Activated naive CD8-positive, alpha-beta T cell treated with anti-CD3 and anti-CD28 coated beads, Interleukin-2, amount 50 U/mL, for 24 hours (primary cell): ENCODE data around the gene MTUS2.
"Not testable (repeated sequence)": the region's sequence is repeated elsewhere in the genome, so short reads cannot be mapped to it uniquely, and the experiment has no call there.

Experiments
- ATAC-seq: fragments of 150-1000 bp; cut with Tn5 transposase; one replicate; pipeline ENCODE4 v1.10.0; 2021
- DNase-seq: peaks from one replicate; pipeline ENCODE4 v3.0.0; 2021
- H3K27ac Mint-ChIP-seq: one replicate; pipeline ENCODE4 v1.8.0; 2021; ENCODE audit warnings: mild to moderate bottlenecking, mixed read lengths
- H3K27me3 Mint-ChIP-seq: one replicate; pipeline ENCODE4 v1.8.0; 2021; ENCODE audit warnings: mixed read lengths
- H3K36me3 Mint-ChIP-seq: one replicate; pipeline ENCODE4 v1.8.0; 2021; ENCODE audit warnings: low read depth, mixed read lengths
- H3K4me1 Mint-ChIP-seq: one replicate; pipeline ENCODE4 v1.8.0; 2021; ENCODE audit warnings: mixed read lengths
- H3K4me3 Mint-ChIP-seq: one replicate; pipeline ENCODE4 v1.8.0; 2021; ENCODE audit warnings: mild to moderate bottlenecking, moderate library complexity, mixed read lengths
- H3K9me3 Mint-ChIP-seq: one replicate; pipeline ENCODE4 v1.8.0; 2021; ENCODE audit warnings: mixed read lengths

Gene MTUS2

GRCh38 chr13:28958018-28958417 is 137.9 kb downstream of the MTUS2 start:
- no peak overlapping the region for H3K27ac Mint-ChIP-seq
- H3K9me3 Mint-ChIP-seq = no peaks in the 10 kb centered on the region
- H3K4me3 Mint-ChIP-seq = no peak overlapping the region
- ATAC-seq (no peak), DNase-seq (no peak)
- H3K36me3 Mint-ChIP-seq = no peaks in the 10 kb centered on the region
- no peaks in the 10 kb centered on the region for H3K4me1 Mint-ChIP-seq
- H3K27me3 Mint-ChIP-seq = peaks cover 1% of the 10 kb centered on the region

DNA sequence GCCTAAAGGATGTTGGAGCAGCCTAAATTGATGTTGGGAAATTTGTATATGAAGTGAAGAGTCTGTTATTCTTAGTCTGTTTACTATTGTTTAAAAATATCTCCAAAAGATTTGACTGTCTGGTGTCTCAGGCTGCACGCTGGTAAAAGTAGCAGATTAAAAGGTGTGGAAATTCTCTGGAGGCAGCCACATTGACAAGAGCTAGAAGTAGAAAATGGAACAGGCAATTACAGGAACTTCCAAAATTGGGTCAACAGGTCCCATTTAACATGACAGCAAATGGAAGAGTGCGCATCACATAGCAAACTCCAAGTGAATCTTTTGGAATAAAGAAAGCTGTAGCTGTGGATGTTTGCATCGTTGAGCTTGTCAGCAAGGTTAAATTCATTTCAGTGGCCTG is 138.3 kb downstream of the MTUS2 start:
- H3K27ac Mint-ChIP-seq = no peak overlapping the region
- H3K36me3 Mint-ChIP-seq = no peaks in the 10 kb centered on the region
- H3K4me3 Mint-ChIP-seq = no peak overlapping the region
- H3K9me3 Mint-ChIP-seq = no peaks in the 10 kb centered on the region
- peaks cover 1% of the 10 kb centered on the region for H3K27me3 Mint-ChIP-seq
- ATAC-seq (no peak), DNase-seq (no peak)
- no peaks in the 10 kb centered on the region for H3K4me1 Mint-ChIP-seq

DNA sequence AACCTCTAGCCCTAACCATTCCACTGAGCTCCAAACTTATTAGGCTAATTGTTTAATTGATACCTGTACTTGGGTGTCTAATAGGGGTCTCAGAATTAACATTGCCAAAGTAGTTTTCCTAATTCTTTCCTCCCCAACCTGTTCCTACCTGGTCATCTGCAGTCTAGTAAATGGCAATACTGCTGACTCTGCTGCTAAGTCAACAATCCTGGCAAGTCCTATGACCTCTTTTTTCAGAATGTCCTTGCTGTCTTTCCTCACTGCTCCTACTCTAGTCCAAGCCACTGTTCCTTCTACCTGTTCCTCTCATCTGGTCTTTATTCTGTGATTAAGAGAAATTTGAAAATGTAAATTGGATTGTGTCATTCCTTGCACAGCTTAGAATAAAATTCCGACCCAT is 143.9 kb downstream of the MTUS2 start:
- Mint-ChIP-seq H3K27me3 (peaks cover 1% of the 10 kb centered on the region), H3K27ac (no peak overlapping the region), H3K9me3 (no peaks in the 10 kb centered on the region), H3K36me3 (no peaks in the 10 kb centered on the region), H3K4me1 (no peaks in the 10 kb centered on the region), H3K4me3 (no peak overlapping the region)
- no peak for DNase-seq
- ATAC-seq = no peak

- Mint-ChIP-seq H3K36me3 (no peaks in the 10 kb centered on the region), H3K4me1 (no peaks in the 10 kb centered on the region), H3K9me3 (no peaks in the 10 kb centered on the region), H3K27me3 (peaks cover 1% of the 10 kb centered on the region), H3K27ac (no peak overlapping the region), H3K4me3 (no peak overlapping the region)
- ATAC-seq (no peak), DNase-seq (no peak)
Observed at GRCh38 chr13:28964803-28965202, 144.7 kb downstream of the MTUS2 start.

DNA sequence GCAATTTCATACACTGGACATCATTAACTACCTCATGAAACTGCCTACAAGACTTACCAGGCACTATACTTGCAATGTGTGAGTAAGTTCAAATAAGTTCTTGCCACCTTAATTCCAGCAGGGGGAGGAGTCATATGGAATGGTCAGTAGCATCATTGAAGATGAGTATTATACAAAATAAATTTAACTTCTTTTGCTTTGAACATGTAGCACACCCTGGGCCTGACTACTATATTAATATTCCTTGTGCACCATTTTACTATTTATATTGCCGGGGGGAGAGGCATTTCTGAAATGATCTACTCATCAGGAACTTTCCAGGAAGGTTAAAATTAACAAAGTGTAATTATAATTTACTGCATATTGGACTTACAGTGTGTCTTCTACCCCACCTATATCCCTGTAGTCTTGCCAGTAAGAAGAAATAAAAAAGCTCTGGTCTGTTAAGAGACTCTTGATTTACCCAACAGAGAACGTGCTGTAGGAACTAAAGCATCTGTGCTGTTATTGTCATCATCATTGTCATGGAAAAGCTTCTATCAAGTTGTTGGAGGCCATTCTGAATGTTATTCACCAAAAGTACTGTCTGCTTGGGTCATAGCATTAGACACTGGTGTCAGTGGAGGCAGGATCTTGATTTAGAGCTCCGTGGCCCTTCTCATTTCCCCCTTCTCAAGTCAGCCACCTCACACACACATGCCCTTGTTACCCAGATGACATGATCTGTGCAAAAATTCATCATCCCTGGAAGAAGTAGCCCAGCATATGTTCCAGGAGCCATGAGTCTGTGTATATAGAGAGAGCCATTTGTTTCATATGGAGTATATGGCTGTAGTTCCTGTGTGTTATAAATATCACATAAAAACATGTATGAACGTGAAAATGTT is 147.1 kb downstream of the MTUS2 start:
- H3K27me3 Mint-ChIP-seq = peaks cover 1% of the 10 kb centered on the region
- no peaks in the 10 kb centered on the region for H3K9me3 Mint-ChIP-seq
- H3K4me1 Mint-ChIP-seq = no peaks in the 10 kb centered on the region
- DNase-seq = no peak
- H3K27ac Mint-ChIP-seq = no peak overlapping the region
- ATAC-seq = no peak
- no peak overlapping the region for H3K4me3 Mint-ChIP-seq
- no peaks in the 10 kb centered on the region for H3K36me3 Mint-ChIP-seq

DNA sequence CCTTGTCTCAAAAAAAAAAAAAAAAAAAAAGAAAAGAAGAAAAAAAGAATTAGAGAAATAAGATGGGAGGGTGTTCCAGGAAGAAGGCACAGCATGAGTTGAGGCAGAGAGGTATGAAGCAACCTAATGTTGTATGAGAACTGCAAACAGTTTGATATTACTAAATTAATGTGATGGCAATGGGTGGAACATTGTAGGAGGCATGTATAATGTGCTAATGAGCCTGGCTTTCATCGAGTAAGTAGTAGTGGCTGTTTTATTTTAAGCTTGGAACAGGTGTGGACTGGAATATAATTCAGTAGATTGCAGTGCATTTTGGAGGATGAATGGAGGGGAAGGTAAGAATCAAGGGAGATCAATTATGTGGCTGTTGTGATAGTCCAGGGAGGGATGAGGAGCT is 156.1 kb downstream of the MTUS2 start:
- ATAC-seq (no peak), DNase-seq (no peak)
- no peak overlapping the region for H3K27ac Mint-ChIP-seq
- no peaks in the 10 kb centered on the region for H3K9me3 Mint-ChIP-seq
- no peaks in the 10 kb centered on the region for H3K4me1 Mint-ChIP-seq
- H3K36me3 Mint-ChIP-seq = no peaks in the 10 kb centered on the region
- peaks cover 5% of the 10 kb centered on the region for H3K27me3 Mint-ChIP-seq
- H3K4me3 Mint-ChIP-seq = no peak overlapping the region

DNA sequence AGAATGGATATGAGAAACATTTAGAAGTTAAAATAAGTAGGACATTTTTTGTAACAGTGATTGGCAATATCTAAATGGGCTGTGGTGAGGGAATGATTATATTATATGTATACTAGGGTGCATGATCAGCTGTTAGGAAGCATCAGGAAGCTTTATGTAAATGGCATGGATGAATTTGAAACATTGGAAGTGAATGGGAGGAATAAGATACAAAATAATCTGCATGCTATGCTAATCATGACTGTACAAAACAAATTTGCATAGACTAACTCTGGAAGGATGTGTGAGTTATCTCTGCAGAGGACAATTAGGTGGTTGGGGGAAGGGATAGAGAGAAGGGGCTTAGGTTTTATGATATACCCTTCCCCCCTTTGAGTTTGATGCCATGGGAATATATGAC is 156.5 kb downstream of the MTUS2 start:
- Mint-ChIP-seq H3K27me3 (peaks cover 5% of the 10 kb centered on the region), H3K4me1 (no peaks in the 10 kb centered on the region), H3K27ac (no peak overlapping the region), H3K9me3 (no peaks in the 10 kb centered on the region), H3K36me3 (no peaks in the 10 kb centered on the region), H3K4me3 (no peak overlapping the region)
- no peak for ATAC-seq
- no peak for DNase-seq

DNA sequence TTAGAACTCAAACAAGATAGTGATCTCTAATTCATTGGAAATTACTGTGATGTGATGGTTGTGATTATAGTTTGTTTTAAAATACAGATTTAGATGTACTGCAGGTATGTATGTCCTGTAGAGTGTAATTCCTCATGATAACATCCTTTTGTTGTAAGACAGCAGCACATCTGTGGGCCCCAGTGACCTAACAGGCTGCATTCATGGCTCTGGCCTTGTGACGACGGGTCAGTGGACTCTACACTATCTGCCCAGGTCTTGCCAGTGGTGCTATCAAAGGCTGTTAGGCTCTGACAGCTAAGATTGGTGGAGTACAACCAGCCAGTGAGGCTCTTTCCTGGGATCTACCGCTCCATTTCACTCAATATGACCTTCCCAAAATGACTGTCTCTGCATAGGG is 158.4 kb downstream of the MTUS2 start:
- no peaks in the 10 kb centered on the region for H3K36me3 Mint-ChIP-seq
- DNase-seq = no peak
- H3K27ac Mint-ChIP-seq = no peak overlapping the region
- no peaks in the 10 kb centered on the region for H3K9me3 Mint-ChIP-seq
- H3K4me1 Mint-ChIP-seq = no peaks in the 10 kb centered on the region
- peaks cover 7% of the 10 kb centered on the region for H3K27me3 Mint-ChIP-seq
- no peak overlapping the region for H3K4me3 Mint-ChIP-seq
- ATAC-seq = no peak

DNA sequence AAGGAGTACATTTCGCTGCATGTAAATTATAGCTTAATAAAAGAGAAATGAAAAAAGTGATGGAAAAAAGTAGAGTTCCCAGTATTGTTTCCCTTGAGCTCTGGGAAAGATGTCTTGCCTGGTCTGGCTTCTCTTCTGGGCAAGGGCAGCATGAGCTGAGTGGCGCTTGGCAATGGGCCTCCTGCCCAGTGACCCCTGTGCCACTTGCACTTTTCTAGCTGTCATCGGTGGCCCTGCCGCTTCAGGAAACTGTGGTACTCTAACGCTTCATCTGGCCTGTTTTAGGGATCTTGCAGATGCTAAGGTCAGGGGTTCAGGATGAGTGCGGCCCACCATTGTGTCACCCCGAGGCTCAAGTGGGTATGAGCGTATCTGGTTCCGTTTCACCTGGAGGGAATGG is 161.4 kb downstream of the MTUS2 start:
- H3K27me3 Mint-ChIP-seq = peaks cover 4% of the 10 kb centered on the region
- H3K9me3 Mint-ChIP-seq = no peaks in the 10 kb centered on the region
- no peaks in the 10 kb centered on the region for H3K36me3 Mint-ChIP-seq
- no peak overlapping the region for H3K4me3 Mint-ChIP-seq
- DNase-seq = no peak
- no peak for ATAC-seq
- H3K27ac Mint-ChIP-seq = no peak overlapping the region
- H3K4me1 Mint-ChIP-seq = no peaks in the 10 kb centered on the region

GRCh38 chr13:28983641-28984040 is 163.5 kb downstream of the MTUS2 start:
- ATAC-seq = no peak
- no peaks in the 10 kb centered on the region for H3K36me3 Mint-ChIP-seq
- no peak overlapping the region for H3K4me3 Mint-ChIP-seq
- H3K9me3 Mint-ChIP-seq = no peaks in the 10 kb centered on the region
- no peak overlapping the region for H3K27ac Mint-ChIP-seq
- H3K27me3 Mint-ChIP-seq = peaks cover 4% of the 10 kb centered on the region
- no peak for DNase-seq
- H3K4me1 Mint-ChIP-seq = no peaks in the 10 kb centered on the region

DNA sequence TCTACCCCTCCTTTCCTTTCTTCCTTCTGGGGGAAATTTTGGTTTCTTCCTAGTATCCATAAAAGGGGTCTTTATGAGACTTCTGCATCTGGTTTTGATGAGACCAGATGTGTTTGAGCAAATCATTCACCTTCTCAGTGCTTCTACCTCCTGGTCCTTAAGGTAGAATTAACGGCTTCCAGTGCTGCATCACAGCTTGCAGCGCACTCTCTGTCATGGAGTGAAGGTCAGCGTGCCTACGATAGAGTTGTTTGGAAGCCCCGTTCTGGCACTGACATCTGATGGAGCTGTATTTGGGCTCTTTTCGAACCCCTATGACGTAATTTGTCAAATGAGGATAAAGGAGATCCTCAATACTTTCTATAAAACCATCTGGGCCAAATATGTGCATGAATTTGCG is 164.2 kb downstream of the MTUS2 start:
- Mint-ChIP-seq H3K27me3 (peaks cover 2% of the 10 kb centered on the region), H3K4me1 (no peaks in the 10 kb centered on the region), H3K9me3 (no peaks in the 10 kb centered on the region), H3K4me3 (no peak overlapping the region), H3K27ac (no peak overlapping the region), H3K36me3 (no peaks in the 10 kb centered on the region)
- no peak for DNase-seq
- ATAC-seq = no peak

DNA sequence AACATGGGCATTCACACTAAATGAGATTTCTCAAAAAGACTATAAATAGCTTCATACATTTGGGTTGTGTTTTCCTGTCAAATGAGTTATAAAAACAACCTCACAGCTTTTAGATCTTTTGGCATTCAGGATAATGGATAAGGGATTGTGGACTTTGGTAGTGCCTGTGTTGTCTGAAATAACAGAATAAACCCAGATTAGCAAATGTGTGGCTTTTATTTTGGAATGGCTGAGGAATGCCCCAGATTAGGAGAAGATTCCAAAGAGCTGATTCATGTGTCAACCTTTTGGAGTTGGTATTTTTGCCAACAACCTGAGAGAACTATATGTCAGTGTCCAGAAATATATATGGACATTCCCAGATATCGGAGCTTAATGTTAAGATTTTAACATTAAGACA is 164.7 kb downstream of the MTUS2 start:
- H3K36me3 Mint-ChIP-seq = no peaks in the 10 kb centered on the region
- ATAC-seq = no peak
- H3K4me1 Mint-ChIP-seq = no peaks in the 10 kb centered on the region
- no peak overlapping the region for H3K4me3 Mint-ChIP-seq
- no peak overlapping the region for H3K27ac Mint-ChIP-seq
- DNase-seq = no peak
- no peaks in the 10 kb centered on the region for H3K9me3 Mint-ChIP-seq
- H3K27me3 Mint-ChIP-seq = peaks cover 2% of the 10 kb centered on the region

- not testable (repeated sequence) for ATAC-seq, H3K4me1 Mint-ChIP-seq, H3K9me3 Mint-ChIP-seq, DNase-seq, H3K36me3 Mint-ChIP-seq, H3K27ac Mint-ChIP-seq, H3K4me3 Mint-ChIP-seq, H3K27me3 Mint-ChIP-seq
Observed at GRCh38 chr13:28990378-28990777, 170.2 kb downstream of the MTUS2 start.

GRCh38 chr13:28991764-28992163 is 171.6 kb downstream of the MTUS2 start:
- ATAC-seq (no peak), DNase-seq (no peak)
- Mint-ChIP-seq H3K36me3 (no peaks in the 10 kb centered on the region), H3K9me3 (peaks cover 3% of the 10 kb centered on the region), H3K4me1 (no peaks in the 10 kb centered on the region), H3K27ac (no peak overlapping the region), H3K4me3 (no peak overlapping the region), H3K27me3 (no peaks in the 10 kb centered on the region)

DNA sequence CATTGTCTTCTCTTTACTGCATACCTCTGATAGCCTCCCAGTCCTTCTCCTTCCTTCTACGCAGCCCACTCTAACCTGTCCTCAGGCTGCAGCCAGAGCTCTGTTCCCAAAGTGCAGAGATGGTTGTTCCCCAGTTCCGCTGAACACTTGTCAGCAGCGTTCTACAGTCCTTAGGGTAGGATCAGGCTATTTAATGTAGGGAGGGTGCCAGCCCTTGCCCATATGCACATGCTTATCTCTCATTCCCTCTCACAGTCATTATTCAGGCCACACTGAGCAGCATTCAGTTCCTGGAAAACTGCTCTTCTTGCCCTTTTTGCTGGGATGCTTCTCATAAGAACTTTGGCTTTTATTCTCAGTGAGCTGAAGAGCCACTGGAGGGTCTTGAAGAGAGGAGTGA is 180.7 kb downstream of the MTUS2 start:
- H3K36me3 Mint-ChIP-seq = no peaks in the 10 kb centered on the region
- no peak overlapping the region for H3K4me3 Mint-ChIP-seq
- no peaks in the 10 kb centered on the region for H3K4me1 Mint-ChIP-seq
- ATAC-seq (no peak), DNase-seq (no peak)
- no peak overlapping the region for H3K27ac Mint-ChIP-seq
- no peaks in the 10 kb centered on the region for H3K27me3 Mint-ChIP-seq
- peaks cover 20% of the 10 kb centered on the region for H3K9me3 Mint-ChIP-seq
